Endothelial cell of umbilical vein (primary cell): ENCODE data around the gene DNAAF5. TPM values are rescaled to one million over a fixed set of nuclear protein-coding genes. Genes with fewer than 3 reads are reported as not detected.

Source experiments
- BruUV-seq: library from RNA; stranded (reverse); fragments of 400-500 nt; replicated peaks from 2 replicates; lab custom pipeline; 2021; lab: Mats Ljungman, UMichigan
- CTCF ChIA-PET: fragments of 300-600, 350-600 bp; sonication (Branson Sonifier 250); formaldehyde crosslinking; loops from one replicate; lab custom pipeline; 2021; ENCODE audit warnings: antibody characterized with exemption, inconsistent platforms; lab: Charles Lee
- POLR2A ChIA-PET: fragments of 300-600, 350-600 bp; sonication (Branson Sonifier 250); formaldehyde crosslinking; loops from one replicate; lab custom pipeline; 2021; ENCODE audit warnings: antibody characterized with exemption, inconsistent platforms; lab: Charles Lee
- DNase-seq: peaks from one replicate; pipeline ENCODE4 v3.0.0-alpha.2; 2011; ENCODE audit warnings: low read depth, low spot score
- FAIRE-seq: peaks from 2 replicates; lab custom pipeline; 2011; peaks lifted over from hg19 to GRCh38; lab: Jason Lieb, UNC
- H2AFZ ChIP-seq: 2 replicates; pipeline ENCODE4 v1.6.0; 2012; ENCODE audit warnings: low read depth, low read length, control low read depth, inconsistent platforms
- H3K27ac ChIP-seq: 2 replicates; pipeline ENCODE4 v1.5.1; 2011; ENCODE audit warnings: low read depth, mild to moderate bottlenecking, control low read depth, low read length, moderate library complexity; ENCODE audit not compliant: insufficient read depth
- H3K27me3 ChIP-seq, 2 experiments: 2 replicates each; pipeline versions ENCODE4 v1.6.0 to v1.6.1; 2011; ENCODE audit warnings: low read length in 2 of 2, mixed read lengths in 1 of 2; ENCODE audit not compliant: control insufficient read depth in 2 of 2, insufficient read depth in 2 of 2
- H3K36me3 ChIP-seq, 2 experiments: 2 replicates in 1 of 2; 3 replicates in 1 of 2; pipeline ENCODE4 v1.5.1; 2011; ENCODE audit warnings: low read length in 2 of 2, mild to moderate bottlenecking in 1 of 2, moderate library complexity in 1 of 2; ENCODE audit not compliant: control insufficient read depth in 2 of 2, insufficient read depth in 2 of 2; ENCODE audit errors: extremely low read depth in 1 of 2
- H3K4me1 ChIP-seq: 3 replicates; pipeline ENCODE4 v1.5.1; 2011; ENCODE audit warnings: mild to moderate bottlenecking, low read length; ENCODE audit not compliant: control insufficient read depth, insufficient read depth; ENCODE audit errors: extremely low read depth
- H3K4me2 ChIP-seq: 2 replicates; pipeline ENCODE4 v1.6.1; 2011; ENCODE audit warnings: low read length, control low read depth, mixed read lengths; ENCODE audit not compliant: insufficient read depth
- H3K4me3 ChIP-seq, 3 experiments: fragments of 200-600 bp in 1 of 3; sonication (generic), shearing (Covaris generic) in 1 of 3; replicated peaks in 1 of 3; 2 replicates each; pipeline ENCODE4 v1.5.1; 2011 to 2016; ENCODE audit warnings: control low read depth in 3 of 3, low read length in 3 of 3, mild to moderate bottlenecking in 2 of 3, inconsistent platforms in 1 of 3, low read depth in 1 of 3, moderate library complexity in 1 of 3; ENCODE audit not compliant: insufficient read depth in 1 of 3
- H3K79me2 ChIP-seq: 2 replicates; pipeline ENCODE4 v1.6.0; 2012; ENCODE audit warnings: low read length, inconsistent platforms; ENCODE audit not compliant: control insufficient read depth, insufficient read depth
- H3K9ac ChIP-seq: replicated peaks from 2 replicates; pipeline ENCODE3; 2011; ENCODE audit warnings: low read length, control low read depth; ENCODE audit not compliant: insufficient read depth; ENCODE audit errors: extremely low read depth
- H3K9me1 ChIP-seq: replicated peaks from 3 replicates; pipeline ENCODE4 v1.6.0; 2011; ENCODE audit warnings: mild to moderate bottlenecking, low read length; ENCODE audit not compliant: control insufficient read depth, insufficient read depth; ENCODE audit errors: extremely low read depth
- H3K9me3 ChIP-seq: replicated peaks from 2 replicates; pipeline ENCODE4 v1.5.1; 2012; ENCODE audit warnings: low read length, inconsistent platforms; ENCODE audit not compliant: control insufficient read depth, insufficient read depth
- H4K20me1 ChIP-seq: replicated peaks from 2 replicates; pipeline ENCODE3; 2011; ENCODE audit warnings: mild to moderate bottlenecking, low read length; ENCODE audit not compliant: control insufficient read depth, insufficient read depth; ENCODE audit errors: extremely low read depth
- JUN ChIP-seq: IDR thresholded peaks from 2 replicates; pipeline ENCODE4 v1.6.1; 2011; ENCODE audit warnings: borderline replicate concordance, low read depth; ENCODE audit not compliant: insufficient read length, insufficient read depth
- MYC ChIP-seq: IDR thresholded peaks from one replicate; pipeline ENCODE4 v1.6.1; 2011; ENCODE audit warnings: mild to moderate bottlenecking, low read depth, low read length
- POLR2A ChIP-seq: IDR thresholded peaks from 2 replicates; pipeline ENCODE4 v1.6.1; 2012; ENCODE audit warnings: low read depth, mild to moderate bottlenecking, control low read depth, low read length
- POLR2AphosphoS5 ChIP-seq: IDR thresholded peaks from 2 replicates; pipeline ENCODE4 v1.6.1; 2012; ENCODE audit warnings: low read depth, mild to moderate bottlenecking, control low read depth, low read length, moderate library complexity; ENCODE audit not compliant: insufficient read depth
- dilution Hi-C: fragments of 300-500 bp; cut with MboI; formaldehyde crosslinking; loops from one replicate; pipeline ENCODE4 v1.15.0; 2019; ENCODE audit warnings: low sequenced_read_pairs; ENCODE audit not compliant: extremely low pct_ligation_motif_present
- intact Hi-C: fragments of 100-400 bp; cut with micrococcal nuclease; formaldehyde crosslinking; loops from one replicate; pipeline ENCODE4 v1.10.0; 2022
- polyA plus RNA-seq, 4 experiments: library from polyadenylated mRNA; depleted of rRNA in 3 of 4; stranded (reverse) in 3 of 4; unstranded in 1 of 4; fragments of >200 nt; gene quantifications; 2 replicates each; pipeline versions ENCODE4 v1.2.1 to v1.2.3, GENCODE V29; 2011 to 2012; ENCODE audit warnings: missing spikeins in 1 of 4
- total RNA-seq: library from RNA; stranded (reverse); gene quantifications from 2 replicates; pipeline ENCODE4 v1.2.3, GENCODE V29; 2021
- TF ChIP-seq, protein P1 (sequence below): IDR thresholded peaks from 2 replicates; pipeline ENCODE4 v1.6.1; 2011; ENCODE audit not compliant: insufficient read depth, insufficient read length
- TF ChIP-seq, protein P2 (sequence below), 2 donors: IDR thresholded peaks; 1 replicate in 1 of 2; 2 replicates in 1 of 2; pipeline ENCODE4 v1.5.1; 2011; ENCODE audit warnings: low read length in 2 of 2, mild to moderate bottlenecking in 2 of 2, moderate library complexity in 2 of 2, control low read depth in 1 of 2, inconsistent platforms in 1 of 2, low read depth in 1 of 2; ENCODE audit not compliant: insufficient read depth in 1 of 2; ENCODE audit errors: extremely low read depth in 1 of 2

DNAAF5 gene
- total and polyA plus RNA-seq, 2 donors (not counting 3 experiments of a cell fraction or from before 2014, with no cell fraction given): 49.3 to 65.5 TPM

DNA sequence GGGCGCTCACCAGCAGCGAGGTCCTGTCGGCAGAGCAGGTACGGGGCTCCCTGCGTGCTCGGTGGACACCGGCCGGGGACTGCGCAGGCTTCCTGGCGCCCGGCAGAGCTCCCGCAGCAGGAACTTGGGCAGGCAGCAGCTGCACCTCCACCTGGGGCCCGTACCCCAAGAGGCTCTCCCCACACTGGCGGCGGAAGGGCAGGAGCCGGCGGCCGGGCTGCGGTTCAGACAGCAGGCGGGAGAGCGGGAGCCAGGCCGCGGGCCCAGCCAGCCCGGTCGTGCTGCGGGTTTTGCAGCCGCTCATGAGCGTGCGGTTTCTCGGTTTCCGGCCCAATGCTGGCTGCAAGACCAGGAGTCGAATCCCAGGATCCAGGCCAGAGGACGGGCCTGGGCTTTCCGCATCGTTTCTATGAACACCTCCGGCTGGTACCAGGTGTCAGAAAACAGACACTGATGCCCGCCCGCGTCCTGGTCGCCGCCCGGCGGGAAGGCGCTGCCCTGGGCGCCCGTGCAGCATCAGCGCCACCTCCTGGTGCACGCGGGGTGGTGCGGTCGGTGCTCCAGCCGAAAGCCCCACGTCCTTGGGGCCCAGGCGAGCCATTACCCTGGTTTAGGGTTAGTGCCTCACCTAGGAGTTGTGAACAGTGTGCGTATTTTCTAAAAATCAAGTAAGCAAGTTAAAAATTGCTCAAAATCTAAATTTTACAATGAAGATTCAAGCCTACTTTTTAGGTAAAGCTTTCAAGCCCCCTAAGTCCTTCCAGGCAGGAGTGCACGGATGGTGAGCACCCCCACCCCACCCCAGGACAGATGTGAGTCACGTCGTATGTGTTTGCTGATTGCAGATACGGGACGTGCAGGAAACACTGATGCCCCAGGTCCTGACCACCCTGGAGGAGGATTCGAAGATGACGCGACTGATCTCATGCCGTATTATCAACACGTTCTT is 47.9 kb downstream of the DNAAF5 start:
- Histone ChIP-seq H3K36me3 (no peaks in the 10 kb centered on the region), H3K79me2 (no peaks in the 10 kb centered on the region), H3K4me3 (no peak overlapping the region), H4K20me1 (no peaks in the 10 kb centered on the region), H3K9ac (no peak overlapping the region), H3K9me3 (no peaks in the 10 kb centered on the region), H3K27ac (no peak overlapping the region), H3K4me1 (peaks cover 39% of the 10 kb centered on the region), H2AFZ (no peak overlapping the region), H3K9me1 (no peaks in the 10 kb centered on the region), H3K27me3 (no peaks in the 10 kb centered on the region), H3K4me2 (no peak overlapping the region)
- BruUV-seq: no TSS peak
- ChIA-PET CTCF (interaction anchor here (0.6 to 2.5 kb wide), 8 partner anchors 14 to 453 kb away, joined by 3 to 9 read pairs (median 4); partner anchors contain the start of gene PDGFA), POLR2A (no interaction called here)
- no peak for FAIRE-seq
- TF ChIP-seq POLR2A (no peak), JUN (no peak), POLR2AphosphoS5 (peak; percentile 17), MYC (no peak)
- TF ChIP-seq, protein P1, sequence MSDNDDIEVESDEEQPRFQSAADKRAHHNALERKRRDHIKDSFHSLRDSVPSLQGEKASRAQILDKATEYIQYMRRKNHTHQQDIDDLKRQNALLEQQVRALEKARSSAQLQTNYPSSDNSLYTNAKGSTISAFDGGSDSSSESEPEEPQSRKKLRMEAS: no peak
- TF ChIP-seq, protein P2, sequence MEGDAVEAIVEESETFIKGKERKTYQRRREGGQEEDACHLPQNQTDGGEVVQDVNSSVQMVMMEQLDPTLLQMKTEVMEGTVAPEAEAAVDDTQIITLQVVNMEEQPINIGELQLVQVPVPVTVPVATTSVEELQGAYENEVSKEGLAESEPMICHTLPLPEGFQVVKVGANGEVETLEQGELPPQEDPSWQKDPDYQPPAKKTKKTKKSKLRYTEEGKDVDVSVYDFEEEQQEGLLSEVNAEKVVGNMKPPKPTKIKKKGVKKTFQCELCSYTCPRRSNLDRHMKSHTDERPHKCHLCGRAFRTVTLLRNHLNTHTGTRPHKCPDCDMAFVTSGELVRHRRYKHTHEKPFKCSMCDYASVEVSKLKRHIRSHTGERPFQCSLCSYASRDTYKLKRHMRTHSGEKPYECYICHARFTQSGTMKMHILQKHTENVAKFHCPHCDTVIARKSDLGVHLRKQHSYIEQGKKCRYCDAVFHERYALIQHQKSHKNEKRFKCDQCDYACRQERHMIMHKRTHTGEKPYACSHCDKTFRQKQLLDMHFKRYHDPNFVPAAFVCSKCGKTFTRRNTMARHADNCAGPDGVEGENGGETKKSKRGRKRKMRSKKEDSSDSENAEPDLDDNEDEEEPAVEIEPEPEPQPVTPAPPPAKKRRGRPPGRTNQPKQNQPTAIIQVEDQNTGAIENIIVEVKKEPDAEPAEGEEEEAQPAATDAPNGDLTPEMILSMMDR (IDR thresholded peaks at IDR 0.05; ENCODE audit: extremely low read depth in 1 of 2, insufficient read depth in 1 of 2, low read depth in 1 of 2, low read length in 2 of 2): peak; percentile 91 to 93
- DNase-seq: peak; percentile 34
- intact Hi-C loops (loop anchor here (1.0 to 10.0 kb wide), 4 partner anchors 140 to 452 kb away; partner anchors contain the start of gene PDGFA), dilution Hi-C loops (no loop called here)
